MM.1S (cell line): Measurements from ENCODE around the gene ANP32D.

Experiments
- DNase-seq: peaks from one replicate; pipeline ENCODE4 v3.0.0-alpha.2; 2015
- H2AFZ ChIP-seq: fragments of 300-600 bp; sonication (generic); 2 replicates; pipeline ENCODE4 v1.6.0; 2016; ENCODE audit warnings: antibody characterized with exemption, low read length
- H3F3A ChIP-seq: fragments of 300-600 bp; sonication (generic); 2 replicates; pipeline ENCODE4 v1.6.1; 2016; ENCODE audit warnings: mild to moderate bottlenecking, antibody characterized with exemption, low read length, moderate library complexity, mixed read lengths; ENCODE audit not compliant: insufficient read depth
- H3K27ac ChIP-seq: fragments of 300-600 bp; sonication (generic); 2 replicates; pipeline ENCODE4 v1.5.1; 2016; ENCODE audit warnings: mild to moderate bottlenecking, low read length
- H3K27me3 ChIP-seq: fragments of 300-600 bp; sonication (generic); replicated peaks from 2 replicates; pipeline ENCODE4 v1.6.0; 2016; ENCODE audit warnings: low read length; ENCODE audit not compliant: insufficient read depth
- H3K36me3 ChIP-seq: fragments of 300-600 bp; sonication (generic); replicated peaks from 2 replicates; pipeline ENCODE4 v1.6.1; 2016; ENCODE audit warnings: mild to moderate bottlenecking, low read length, mixed read lengths; ENCODE audit not compliant: insufficient read depth
- H3K4me1 ChIP-seq: fragments of 300-600 bp; sonication (generic); 2 replicates; pipeline ENCODE4 v1.6.1; 2016; ENCODE audit warnings: low read length, mixed read lengths
- H3K4me2 ChIP-seq: fragments of 300-600 bp; sonication (generic); 2 replicates; pipeline ENCODE4 v1.6.0; 2016; ENCODE audit warnings: low read depth, low read length
- H3K4me3 ChIP-seq: fragments of 300-600 bp; sonication (generic); 2 replicates; pipeline ENCODE4 v1.5.1; 2016; ENCODE audit warnings: low read length, mixed read lengths
- H3K79me2 ChIP-seq: fragments of 300-600 bp; sonication (generic); 2 replicates; pipeline ENCODE4 v1.6.1; 2016; ENCODE audit warnings: mixed run types, low read length, mixed read lengths
- H3K9ac ChIP-seq: fragments of 300-600 bp; sonication (generic); 2 replicates; pipeline ENCODE4 v1.6.1; 2016; ENCODE audit warnings: low read length, mixed read lengths
- H3K9me2 ChIP-seq: fragments of 300-600 bp; sonication (generic); replicated peaks from 2 replicates; pipeline ENCODE4 v1.6.1; 2016; ENCODE audit warnings: mild to moderate bottlenecking, low read length, mixed read lengths; ENCODE audit not compliant: insufficient read depth
- H3K9me3 ChIP-seq: fragments of 300-600 bp; sonication (generic); replicated peaks from 2 replicates; pipeline ENCODE4 v1.6.1; 2016; ENCODE audit warnings: mild to moderate bottlenecking, low read length, mixed read lengths; ENCODE audit not compliant: insufficient read depth
- H4K20me1 ChIP-seq: fragments of 300-600 bp; sonication (generic); 2 replicates; pipeline ENCODE4 v1.6.1; 2016; ENCODE audit warnings: mild to moderate bottlenecking, low read length, moderate library complexity, mixed read lengths; ENCODE audit not compliant: insufficient read depth
- CTCF ChIP-seq: fragments of 300-600 bp; sonication (generic); IDR thresholded peaks from 2 replicates; pipeline ENCODE4 v1.5.1; 2016; ENCODE audit warnings: antibody characterized with exemption, low read length, mixed read lengths
- EZH2 ChIP-seq: fragments of 300-600 bp; sonication (generic); optimal IDR thresholded peaks from 2 replicates; pipeline ENCODE3; 2017; ENCODE audit warnings: low read depth, mild to moderate bottlenecking, antibody characterized with exemption, low read length, mixed read lengths
- EZH2phosphoT487 ChIP-seq: fragments of 300-600 bp; sonication (generic); IDR thresholded peaks from 2 replicates; pipeline ENCODE4 v1.6.1; 2018; ENCODE audit warnings: antibody characterized with exemption, low read length

The ANP32D gene

GRCh38 chr12:48508987-48509386 is 36.6 kb downstream of the ANP32D start:
- Histone ChIP-seq H3K9me2 (no peaks in the 10 kb centered on the region), H3K4me1 (peaks cover 5% of the 10 kb centered on the region; the same call in 1 of the 2 replicates), H3K36me3 (no peaks in the 10 kb centered on the region), H3K4me3 (no peak overlapping the region), H3K27ac (no peak overlapping the region), H3K27me3 (no peaks in the 10 kb centered on the region), H3K4me2 (no peak overlapping the region), H3K79me2 (no peaks in the 10 kb centered on the region), H3F3A (no peaks in the 10 kb centered on the region), H3K9me3 (no peaks in the 10 kb centered on the region), H2AFZ (no peak overlapping the region), H3K9ac (no peak overlapping the region), H4K20me1 (no peaks in the 10 kb centered on the region)
- TF ChIP-seq CTCF (no peak), EZH2 (no peak), EZH2phosphoT487 (no peak)
- DNase-seq = no peak

- Histone ChIP-seq H3K36me3 (no peaks in the 10 kb centered on the region), H3K79me2 (no peaks in the 10 kb centered on the region), H3K4me1 (peaks cover 5% of the 10 kb centered on the region; the same call in 1 of the 2 replicates), H3K9me3 (no peaks in the 10 kb centered on the region), H2AFZ (no peak overlapping the region), H3K4me2 (no peak overlapping the region), H3F3A (no peaks in the 10 kb centered on the region), H3K9ac (no peak overlapping the region), H3K27ac (no peak overlapping the region), H4K20me1 (no peaks in the 10 kb centered on the region), H3K27me3 (no peaks in the 10 kb centered on the region), H3K9me2 (no peaks in the 10 kb centered on the region), H3K4me3 (no peak overlapping the region)
- TF ChIP-seq EZH2phosphoT487 = no peak
- TF ChIP-seq CTCF = no peak
- TF ChIP-seq EZH2 = no peak
- DNase-seq = no peak
Measured at GRCh38 chr12:48510111-48510510, 37.8 kb downstream of the ANP32D start.

- TF ChIP-seq EZH2 = no peak
- no peak for TF ChIP-seq EZH2phosphoT487
- TF ChIP-seq CTCF = no peak
- Histone ChIP-seq H3K79me2 (no peaks in the 10 kb centered on the region), H3K36me3 (no peaks in the 10 kb centered on the region), H2AFZ (no peak overlapping the region), H3K9me2 (no peaks in the 10 kb centered on the region), H3K4me1 (peaks cover 5% of the 10 kb centered on the region; the same call in 1 of the 2 replicates), H3K4me2 (no peak overlapping the region; the same call in 1 of the 2 replicates), H3K9me3 (no peaks in the 10 kb centered on the region), H3K27me3 (no peaks in the 10 kb centered on the region), H3K4me3 (no peak overlapping the region), H3K9ac (no peak overlapping the region), H3K27ac (no peak overlapping the region), H4K20me1 (no peaks in the 10 kb centered on the region), H3F3A (no peaks in the 10 kb centered on the region)
- DNase-seq = peak; percentile 44
Measured at GRCh38 chr12:48512855-48513254, 40.5 kb downstream of the ANP32D start.
